Stimulated activated CD4-positive, alpha-beta T cell treated with anti-CD3 and anti-CD28 coated beads, Interleukin-1b, Interleukin-23, amount 100 ng/mL, for 24 hours (primary cell): ENCODE data around the gene CHST4.
"Not testable (repeated sequence)": the region's sequence is repeated elsewhere in the genome, so short reads cannot be mapped to it uniquely, and the experiment has no call there.

Experiments
- DNase-seq, 4 experiments: peaks; one replicate each; pipeline ENCODE4 v3.0.0-alpha.2; 2020; ENCODE audit warnings: low read depth in 4 of 4, low spot score in 1 of 4

Gene CHST4

GRCh38 chr16:71524566-71525553 lies 1.4 kb upstream of the CHST4 start:
- DNase-seq, result no peak

DNA sequence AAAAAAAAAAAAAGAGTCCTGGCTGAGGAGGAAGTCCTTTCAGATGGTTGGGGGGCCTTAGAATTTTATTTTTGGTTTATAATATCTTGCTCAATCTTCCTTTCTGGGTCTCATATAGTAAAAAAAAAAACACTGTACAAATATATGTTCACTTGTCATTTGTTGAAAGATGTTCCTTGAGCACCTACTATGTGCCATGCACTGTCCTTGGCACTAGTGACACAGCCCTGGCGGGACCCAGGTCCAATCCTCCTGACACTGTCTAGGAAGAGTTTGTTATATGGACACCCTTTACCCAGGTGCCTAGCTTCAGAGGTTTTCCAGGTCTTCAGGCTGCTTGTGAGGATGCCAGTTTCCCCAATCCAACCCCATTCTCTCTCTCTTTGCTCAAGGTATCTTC lies 2.0 kb downstream of the CHST4 start:
- DNase-seq, result no peak

DNA sequence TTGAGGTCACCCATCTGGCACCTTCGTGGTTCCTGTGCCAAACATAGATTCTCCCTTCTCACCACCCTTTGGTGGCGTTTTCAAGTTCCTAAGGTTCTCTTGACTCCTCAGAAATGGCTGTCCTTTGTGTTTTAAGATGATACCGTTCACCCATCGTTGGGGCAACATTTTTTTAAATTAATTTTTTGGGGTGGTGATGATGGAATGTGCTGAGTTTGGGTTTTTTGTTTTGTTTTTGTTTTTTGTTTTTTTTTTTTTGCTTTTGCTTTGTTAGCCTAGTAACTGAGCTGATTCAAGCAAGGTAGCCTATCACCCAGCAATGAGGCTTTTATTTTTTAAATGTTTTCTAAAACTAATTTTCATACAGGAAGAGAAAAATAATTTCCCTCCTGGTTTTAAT lies 2.6 kb downstream of the CHST4 start:
- no peak for DNase-seq

DNA sequence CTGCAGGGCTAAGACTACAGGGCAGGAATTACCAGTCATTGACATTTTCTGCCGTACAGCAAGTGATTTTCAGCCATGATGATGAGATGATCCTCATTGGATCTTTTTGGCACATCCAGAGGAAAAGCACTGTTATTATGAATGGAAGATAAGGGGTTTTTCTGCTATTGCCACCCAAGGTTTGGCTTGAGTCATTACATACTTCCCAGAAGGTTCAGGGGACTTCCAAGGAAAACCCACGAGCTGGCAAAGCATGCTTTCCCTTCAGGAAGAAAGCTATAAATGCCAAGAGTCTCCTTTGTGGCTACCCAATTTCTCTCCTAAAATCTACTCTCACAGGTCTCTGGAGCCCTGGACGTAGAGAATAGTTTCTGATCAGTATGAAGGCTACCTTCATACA lies 6.1 kb downstream of the CHST4 start:
- DNase-seq, result no peak

GRCh38 chr16:71536752-71537499 lies 10.7 kb downstream of the CHST4 start:
- no peak for DNase-seq

GRCh38 chr16:71537643-71538042 lies 11.4 kb downstream of the CHST4 start:
- peak in 2 of 4 experiments; percentile 1 to 18 for DNase-seq

- peak; percentile 17 to 54 (median 38) for DNase-seq
Observed at GRCh38 chr16:71542377-71542776, 16.2 kb downstream of the CHST4 start.

GRCh38 chr16:71547168-71547567 lies 20.9 kb downstream of the CHST4 start:
- DNase-seq, result no peak

- no peak for DNase-seq
Observed at GRCh38 chr16:71552698-71553503, 26.7 kb downstream of the CHST4 start.

- no peak for DNase-seq
Observed at GRCh38 chr16:71555230-71555891, 29.1 kb downstream of the CHST4 start.

- DNase-seq, result no peak
Observed at GRCh38 chr16:71557299-71557698, 31.1 kb downstream of the CHST4 start.

- no peak for DNase-seq
Observed at GRCh38 chr16:71557954-71558582, 31.8 kb downstream of the CHST4 start.

- DNase-seq, result no peak
Observed at GRCh38 chr16:71559855-71560254, 33.6 kb downstream of the CHST4 start.

DNA sequence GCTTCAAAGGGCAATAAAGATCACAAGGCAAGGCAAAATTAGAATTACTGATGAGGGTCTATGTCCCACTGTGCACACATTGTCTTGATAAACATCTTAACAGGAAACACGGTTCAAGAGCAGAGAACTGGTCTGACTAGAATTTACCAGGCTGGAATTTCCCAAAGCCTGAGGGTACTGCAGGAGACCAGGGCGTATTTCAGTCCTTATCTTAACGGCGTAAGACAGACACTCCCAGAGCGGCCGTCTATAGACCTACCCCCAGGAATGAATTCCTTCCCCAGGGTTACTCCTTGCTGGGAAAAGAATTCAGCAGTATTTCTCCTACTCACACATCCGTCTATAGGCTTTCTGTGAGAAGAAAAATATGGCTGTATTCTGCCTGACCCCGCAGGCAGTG lies 35.7 kb downstream of the CHST4 start:
- DNase-seq, result not testable (repeated sequence)

- DNase-seq, result no peak
Observed at GRCh38 chr16:71562552-71562951, 36.3 kb downstream of the CHST4 start.

- DNase-seq, result peak in 1 of 4 experiments; percentile 96
Observed at GRCh38 chr16:71564335-71564967, 38.2 kb downstream of the CHST4 start.

DNA sequence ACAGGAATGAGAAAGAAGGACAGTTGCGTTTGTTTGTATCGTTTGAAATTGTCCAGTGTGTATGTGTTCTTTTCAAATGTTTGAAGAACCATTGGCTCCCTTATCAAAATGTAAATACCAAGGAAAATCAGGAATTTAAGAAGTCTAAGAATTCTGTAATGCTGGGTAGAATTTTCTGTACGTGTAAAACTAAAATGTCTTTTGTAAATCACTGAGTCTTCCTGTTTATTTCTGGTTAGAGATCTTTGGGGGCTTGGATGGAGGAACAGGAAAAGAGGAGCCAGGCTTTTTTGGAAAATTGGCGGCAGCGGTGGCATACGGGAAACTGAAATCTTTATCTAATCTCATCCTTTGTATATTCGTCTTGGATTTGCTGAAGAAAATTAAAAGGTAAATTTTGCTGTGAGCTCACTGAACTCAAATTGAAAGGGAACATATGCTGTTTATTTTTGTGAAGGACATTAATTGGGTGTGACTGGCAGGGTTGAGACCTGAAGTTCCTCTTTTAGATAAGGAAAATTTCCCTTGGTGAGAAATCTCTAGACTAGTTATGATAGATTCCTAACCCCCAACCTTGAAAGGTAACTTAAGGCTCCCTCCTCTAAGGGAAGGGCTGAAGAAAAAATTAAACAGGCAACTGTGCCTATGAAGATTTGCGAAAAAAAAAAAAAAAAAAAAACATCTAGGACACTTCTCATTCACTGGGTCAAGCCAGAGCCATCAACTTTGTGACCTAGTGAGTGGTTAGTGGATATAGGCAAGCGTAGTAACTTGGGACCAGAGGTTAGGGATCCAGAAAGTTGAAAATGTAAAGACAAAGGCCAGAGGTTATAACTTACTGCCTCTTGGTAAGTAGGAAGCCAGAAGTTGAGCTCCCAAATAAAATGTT lies 39.8 kb downstream of the CHST4 start:
- no peak for DNase-seq

DNA sequence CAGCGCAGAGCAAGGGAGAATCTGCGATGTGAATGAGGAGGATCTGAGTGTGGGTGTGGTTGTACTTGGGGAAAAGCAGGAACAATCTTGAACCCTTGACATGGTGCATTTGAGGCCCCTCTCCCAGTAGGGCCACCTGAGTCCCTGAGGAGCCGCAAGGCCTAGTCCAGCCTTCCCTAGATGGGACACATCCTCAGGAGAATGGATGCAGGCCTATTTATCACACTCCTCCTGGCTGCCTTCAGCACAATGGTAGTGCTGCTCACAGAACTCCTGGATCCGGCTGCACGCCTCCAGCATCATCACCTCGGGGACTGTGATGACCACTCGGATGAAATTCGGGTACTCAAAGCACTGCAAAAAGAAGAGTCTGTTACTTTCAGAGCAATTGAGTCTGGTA lies 41.7 kb downstream of the CHST4 start:
- no peak for DNase-seq

GRCh38 chr16:71568551-71568950 lies 42.3 kb downstream of the CHST4 start:
- no peak for DNase-seq
